Measurements from ENCODE around the gene MSI2.

The MSI2 gene

DNA sequence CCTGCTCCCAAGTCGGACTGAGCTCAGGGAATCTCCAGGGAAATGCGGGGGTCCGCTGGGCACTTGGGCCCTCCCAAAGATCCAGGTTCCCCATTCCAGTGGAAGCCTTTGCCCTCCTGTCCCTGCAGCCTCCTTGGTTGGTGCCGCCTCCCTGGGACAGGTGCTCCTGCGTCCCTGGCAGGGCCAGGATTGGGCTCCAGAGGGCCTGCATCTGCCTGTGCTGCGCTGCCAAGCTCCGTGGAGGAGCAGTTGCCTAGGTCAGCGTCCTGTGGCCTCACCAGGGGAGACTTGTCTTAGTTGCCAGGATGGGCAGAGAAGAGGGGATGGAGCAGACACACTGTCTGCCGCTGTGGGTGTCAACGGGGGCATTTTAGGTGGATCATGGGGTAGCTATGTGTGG lies 67.1 kb downstream of the MSI2 start:
- DNase-seq, result no peak

DNA sequence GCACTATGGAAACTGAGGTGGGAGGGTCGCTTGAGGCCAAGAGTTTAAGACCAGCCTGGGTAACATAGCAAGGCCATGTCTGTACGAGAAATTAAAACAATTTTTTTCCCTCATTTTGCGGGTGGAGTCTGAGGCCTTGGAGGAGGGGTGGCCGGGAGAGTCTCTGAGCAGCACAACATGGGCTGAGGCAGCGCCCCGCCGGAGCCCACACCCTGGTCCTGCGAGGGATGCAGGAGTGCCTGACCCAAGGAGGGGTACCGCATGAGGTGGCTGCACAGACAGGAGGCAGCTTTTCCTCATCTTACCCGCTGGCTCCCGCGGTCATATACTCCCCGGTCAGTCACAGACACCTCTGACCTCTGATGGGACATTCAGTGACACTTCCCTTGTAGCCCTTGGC lies 67.7 kb downstream of the MSI2 start:
- DNase-seq, result no peak

DNA sequence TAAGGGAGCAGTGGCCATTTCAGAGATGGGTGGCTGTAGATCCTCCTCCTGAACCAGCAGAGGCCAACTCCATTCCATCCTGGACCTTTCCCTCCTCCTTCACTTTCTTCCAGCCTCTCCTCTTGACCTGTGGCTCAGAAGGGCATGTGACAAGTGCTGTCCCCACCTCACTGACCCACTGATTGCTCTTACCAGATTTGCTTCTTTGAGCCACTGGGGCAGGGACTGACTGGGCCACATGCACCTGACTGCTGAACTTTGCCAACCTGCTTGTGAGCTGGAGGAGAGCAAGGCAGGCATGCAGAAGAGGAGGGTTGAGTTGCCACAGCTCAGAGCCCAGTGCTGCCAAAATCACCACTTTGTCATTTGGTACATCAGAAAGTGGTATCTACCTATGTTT lies 68.3 kb downstream of the MSI2 start:
- DNase-seq, result no peak

DNA sequence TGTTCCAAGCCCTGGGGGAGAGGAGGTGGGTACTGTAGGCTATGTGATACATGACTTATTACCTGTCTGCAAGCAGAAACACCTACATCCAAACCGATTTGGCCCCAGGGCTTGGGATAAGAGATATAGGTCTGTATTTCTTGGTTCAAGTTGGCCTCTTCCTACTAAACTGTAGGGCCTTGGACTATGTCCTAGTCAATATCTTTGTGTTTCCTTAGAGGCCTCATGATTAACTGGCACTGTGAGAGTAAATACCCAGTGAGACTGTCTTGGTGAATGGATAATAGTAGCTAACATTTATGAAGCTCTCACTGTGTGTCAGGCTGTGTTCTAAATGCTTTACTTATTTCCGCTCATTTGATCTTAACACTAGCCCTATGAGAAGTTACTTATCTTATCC lies 70.0 kb downstream of the MSI2 start:
- no peak for DNase-seq

DNA sequence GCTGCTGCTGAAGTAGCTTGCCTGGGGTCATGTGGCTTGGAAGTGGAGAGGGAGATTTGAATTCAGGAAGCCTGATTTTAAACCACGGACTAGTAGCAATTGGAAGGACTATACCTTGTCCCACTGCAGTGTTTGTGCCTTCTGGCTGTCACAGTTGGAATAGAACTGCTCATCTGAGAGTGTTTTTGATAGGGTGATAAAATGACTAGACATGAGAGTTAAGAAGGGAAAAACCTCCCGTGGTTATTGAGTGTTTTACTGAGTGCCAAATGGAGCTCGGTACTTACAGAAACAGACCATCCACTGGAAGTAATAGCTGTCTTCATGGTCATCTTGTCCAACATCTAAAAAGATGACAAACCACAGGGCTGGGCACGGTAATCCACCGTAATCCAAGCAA lies 70.4 kb downstream of the MSI2 start:
- no peak for DNase-seq

DNA sequence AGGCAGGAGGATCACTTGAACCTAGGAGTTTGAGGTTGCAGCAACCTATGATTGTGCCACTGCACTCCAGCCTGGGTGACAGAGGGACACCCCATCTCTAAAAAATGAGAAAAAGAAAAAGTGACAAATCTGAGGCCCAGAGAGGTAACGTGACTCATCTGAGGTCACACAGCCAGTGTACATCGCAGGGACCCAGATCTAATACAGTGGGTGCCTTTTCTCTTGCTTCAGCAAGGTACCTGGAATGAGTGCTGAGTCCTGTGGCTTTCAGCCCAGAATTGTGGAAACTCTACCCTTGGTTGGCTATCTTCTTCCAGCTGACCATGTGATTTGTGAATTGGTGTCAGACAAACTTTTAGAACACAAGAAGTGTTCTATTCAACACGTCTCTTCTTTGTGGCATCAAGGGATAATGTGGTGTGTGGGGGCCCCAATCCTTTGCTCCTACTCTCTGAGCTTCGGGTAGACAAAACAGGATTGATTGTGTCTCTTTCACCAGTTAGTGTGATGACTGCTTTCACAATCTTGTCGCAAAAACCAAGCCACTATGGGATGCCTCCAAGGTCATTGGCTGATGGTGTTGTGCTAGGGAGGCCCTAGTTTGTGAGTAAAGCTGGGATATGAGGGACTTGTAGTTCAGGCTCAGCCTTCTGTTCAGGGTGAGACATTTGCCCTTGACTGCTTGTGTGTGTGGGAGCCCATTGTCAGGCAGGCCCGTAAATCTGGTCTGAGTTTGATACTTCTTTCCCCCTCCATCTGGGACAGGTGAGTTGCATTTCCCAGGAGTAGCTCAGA lies 71.0 kb downstream of the MSI2 start:
- no peak for DNase-seq

DNA sequence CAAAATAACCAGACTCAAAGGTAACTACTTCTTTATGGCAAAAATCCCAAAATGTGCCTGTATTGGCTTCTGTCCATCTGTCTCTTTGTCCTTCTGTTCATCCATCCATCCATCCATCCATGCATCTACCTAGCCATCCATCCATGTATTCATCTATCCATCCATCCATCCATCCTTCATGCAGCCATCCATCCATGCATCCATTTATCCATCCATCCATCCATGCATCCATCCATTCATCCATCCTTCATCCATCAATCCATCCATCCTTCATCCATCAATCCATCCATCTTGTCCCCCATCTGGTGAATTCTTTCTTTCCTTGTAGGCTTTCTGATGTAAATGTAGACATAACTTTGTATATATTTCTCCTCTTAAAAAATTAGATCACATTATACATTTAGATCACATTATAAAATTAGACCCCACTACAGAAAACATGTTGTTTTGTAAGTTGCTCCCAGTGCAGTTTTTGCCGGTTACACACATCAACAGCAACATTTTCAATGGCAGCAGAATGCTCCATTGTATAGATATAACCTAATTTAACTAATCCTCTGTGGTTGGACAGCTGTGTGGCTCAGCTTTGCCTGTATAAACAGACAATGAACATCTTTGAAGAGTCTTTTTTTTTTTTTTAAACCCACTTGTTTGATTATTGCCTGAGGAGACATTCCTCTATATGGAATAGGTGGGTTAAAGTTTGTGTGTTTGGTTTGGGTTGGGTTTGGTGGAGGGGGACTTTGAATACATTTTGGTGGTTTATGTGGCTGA lies 72.0 kb downstream of the MSI2 start:
- DNase-seq, result no peak

DNA sequence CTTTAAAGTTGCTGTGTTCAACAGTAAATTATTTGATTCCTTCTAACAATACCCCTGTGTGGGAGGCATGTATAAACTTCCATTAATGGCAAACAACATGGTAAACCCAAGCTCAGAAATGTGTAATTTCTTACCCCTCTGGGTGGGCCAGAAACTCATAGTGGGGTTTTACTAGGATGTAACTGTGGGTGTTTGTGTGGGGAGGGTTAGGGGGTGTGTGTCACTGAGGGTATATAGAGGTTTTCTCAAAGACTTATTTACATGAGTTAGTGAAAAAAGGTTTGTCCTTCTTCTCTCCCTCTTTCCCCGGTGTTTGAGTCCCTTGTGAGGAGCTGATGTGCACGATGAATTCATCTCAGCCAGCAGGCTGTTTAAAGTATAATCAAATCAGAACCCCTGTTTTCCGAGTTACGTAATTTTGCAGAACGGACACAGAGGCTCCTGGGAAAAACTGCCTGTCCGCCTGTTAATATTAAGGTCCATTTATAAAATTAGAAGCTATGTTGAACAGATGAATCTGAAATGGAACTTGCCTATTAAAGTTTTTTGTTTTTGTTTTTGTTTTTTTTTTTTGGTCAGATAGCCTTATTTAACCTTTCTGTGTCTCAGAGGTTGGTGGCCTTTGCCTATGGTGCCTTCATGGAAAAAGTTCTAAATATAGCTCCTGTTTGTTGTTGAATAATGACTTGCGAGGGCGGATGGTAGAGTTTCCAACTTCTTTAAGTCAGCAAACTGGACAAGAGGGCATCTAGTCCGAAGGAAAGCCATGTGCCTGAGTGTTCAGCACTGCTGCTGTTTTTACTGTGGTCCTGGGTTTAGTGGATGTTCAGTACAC lies 73.3 kb downstream of the MSI2 start:
- no peak for DNase-seq

DNA sequence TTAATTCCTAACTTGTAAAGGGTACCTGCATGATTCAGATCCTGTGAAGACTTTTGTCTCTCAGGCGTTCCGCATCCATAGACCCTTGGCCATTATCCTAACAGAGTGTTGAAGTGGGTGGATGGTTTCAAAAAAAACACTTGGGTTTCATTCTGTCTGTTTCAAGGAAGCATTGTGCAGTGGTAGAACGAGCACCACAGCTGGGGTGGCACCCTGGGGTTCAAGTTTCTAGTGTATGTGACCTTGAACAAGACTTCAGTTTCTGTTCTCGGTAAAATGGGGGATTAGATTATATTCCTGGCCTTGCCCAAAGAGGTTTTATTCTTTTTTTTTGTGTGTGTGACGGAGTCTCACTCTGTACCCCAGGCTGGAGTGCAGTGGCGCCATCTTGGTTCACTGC lies 74.3 kb downstream of the MSI2 start:
- DNase-seq, result no peak

DNA sequence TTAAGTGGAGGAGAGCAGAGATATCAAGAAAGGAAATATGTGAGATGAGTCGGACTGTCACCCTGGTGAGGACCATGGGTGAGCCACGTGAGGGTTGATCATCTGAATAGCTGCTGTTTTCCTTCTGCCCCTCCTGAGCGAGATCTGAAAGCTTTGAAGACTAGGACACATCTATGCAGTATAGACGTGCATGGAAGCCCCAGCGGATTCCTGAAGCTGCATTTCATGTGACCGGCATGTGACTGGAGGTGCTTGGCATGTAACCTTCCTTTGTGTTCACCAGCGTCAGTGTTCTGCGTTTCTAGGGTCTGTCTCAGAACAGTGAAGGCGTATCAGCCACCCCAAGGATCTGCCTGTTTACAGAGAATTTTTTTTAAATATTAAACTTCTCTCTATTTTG lies 75.1 kb downstream of the MSI2 start:
- no peak for DNase-seq

DNA sequence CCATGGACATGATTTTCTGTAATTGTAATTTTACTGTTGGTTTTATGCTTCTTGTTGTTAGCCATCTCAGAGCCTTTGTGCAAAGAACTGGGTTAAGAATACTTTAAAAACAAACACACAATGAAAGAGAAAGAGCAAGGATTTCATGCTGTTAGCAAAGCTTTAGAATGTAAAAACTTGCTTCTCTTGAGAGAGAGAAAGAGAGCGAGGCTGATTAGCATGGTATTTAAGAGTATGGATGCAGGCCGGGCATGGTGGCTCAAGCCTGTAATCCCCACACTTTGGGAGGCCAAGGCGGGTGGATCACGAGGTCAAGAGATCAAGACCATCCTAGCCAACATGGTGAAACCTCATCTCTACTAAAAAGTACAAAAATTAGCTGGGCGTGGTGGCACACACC lies 76.2 kb downstream of the MSI2 start:
- DNase-seq, result no peak

DNA sequence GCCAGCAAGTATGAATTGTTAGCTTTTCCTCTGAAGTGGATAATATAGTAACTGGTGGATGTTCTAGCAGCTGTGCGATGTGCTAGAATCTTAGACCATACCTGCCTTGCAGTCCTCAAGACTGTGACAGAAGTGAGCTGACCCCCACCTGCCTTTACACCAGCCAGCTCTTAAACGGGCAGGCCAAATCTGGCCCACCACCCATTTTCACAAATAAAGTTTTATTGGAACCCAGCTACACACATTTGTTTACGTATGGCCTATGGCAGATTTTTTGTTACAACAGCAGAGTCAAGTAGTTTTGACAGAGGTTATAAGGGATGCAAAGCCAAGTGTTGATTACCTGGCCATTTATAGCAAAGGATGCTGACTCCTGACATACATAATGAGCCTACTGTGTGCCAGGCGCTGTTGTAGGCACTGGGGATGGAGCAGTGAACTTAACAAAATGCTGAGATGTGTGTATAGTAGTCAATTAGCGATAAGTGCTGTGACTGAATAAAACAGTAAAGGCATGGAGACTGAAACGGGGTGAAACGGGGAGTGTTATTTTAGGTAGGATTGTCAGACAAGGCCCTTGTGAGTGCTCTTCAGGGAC lies 79.0 kb downstream of the MSI2 start:
- DNase-seq, result no peak

DNA sequence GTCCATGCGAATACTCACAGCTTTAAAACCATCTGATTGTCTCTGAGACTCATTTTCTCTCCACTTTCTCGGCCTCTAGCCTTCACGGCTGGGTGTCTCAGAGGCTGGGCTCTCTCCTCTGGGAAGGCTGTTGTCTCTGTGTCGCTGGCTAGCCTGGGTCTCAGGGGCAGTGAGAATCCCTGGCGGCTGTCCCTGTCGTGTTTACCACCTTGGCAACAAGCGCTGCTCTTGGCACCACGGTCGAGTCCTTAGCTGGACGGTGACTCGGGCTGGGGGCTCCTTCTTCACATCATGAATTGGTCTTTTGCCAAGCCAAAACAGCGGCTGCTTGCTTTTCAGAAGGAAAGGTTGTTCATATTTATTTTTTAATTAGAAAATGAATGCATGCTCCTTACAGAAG lies 81.1 kb downstream of the MSI2 start:
- DNase-seq, result no peak

DNA sequence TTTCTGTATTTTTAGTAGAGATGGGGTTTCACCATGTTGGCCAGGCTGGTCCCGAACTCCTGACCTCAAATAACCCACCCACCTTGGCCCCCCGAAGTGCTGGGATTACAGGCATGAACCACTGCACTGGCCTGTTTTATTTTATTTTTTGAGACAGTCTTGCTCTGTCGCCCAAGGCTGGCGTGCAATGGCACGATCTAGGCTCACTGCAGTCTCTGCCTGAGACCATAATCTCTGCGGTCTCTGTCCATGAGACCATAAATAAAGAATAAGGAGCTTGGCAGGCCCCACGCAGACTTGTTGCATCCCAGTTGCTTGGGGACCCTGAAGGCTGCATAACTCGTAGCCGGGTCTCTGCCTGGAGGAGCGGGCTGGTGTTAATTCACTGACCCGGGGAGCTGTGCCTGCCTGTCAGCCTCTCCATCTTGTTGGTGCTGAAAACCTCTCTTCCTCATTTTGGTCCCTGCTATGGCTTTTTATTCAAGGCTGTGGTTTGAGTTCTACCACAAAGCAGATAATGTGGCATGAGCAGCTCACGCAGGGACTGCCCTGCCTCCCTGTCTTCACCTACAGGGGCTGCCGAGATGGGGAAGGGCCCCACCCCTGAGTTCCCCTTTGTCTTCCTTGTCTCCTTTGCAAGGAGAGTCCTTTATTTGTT lies 82.1 kb downstream of the MSI2 start:
- DNase-seq, result no peak

DNA sequence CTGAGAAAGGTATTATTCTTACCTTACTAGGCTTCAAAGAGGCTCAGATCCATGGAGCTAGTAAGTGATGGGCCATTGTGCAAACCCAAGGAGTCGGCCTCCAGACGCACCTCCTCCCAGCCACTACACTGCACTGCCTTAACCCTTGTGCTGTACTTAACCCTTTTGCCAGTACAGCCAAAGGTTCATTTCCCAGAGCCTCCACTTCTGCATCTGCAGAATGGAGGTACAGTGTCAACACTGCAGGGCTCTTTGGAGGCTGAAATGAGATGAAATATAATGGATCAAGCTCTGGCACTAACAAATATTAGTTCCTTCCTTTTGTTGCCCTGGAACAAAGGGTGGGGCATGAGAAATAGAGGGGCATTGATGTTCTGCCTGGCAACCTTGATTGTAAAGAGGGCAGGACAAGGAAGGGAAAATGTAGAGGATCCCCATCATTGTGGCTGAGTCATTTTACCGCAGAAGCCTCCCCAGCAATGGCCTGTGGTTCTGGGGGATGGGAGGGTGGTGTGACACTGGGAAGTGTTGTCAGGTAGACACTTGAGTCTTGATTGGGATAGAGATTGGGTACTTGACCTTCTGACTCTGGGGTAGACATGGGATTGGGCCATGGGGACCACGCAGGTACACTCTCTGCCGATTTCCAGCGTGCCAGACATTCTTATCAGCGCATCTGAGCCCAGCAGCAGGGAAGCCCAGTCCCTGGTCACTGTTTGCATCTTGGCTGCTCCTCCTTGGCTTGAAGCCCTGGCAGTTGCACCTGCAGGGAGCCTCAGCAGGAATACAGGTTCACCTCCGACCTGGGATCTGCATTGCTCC lies 84.0 kb downstream of the MSI2 start:
- DNase-seq, result no peak

DNA sequence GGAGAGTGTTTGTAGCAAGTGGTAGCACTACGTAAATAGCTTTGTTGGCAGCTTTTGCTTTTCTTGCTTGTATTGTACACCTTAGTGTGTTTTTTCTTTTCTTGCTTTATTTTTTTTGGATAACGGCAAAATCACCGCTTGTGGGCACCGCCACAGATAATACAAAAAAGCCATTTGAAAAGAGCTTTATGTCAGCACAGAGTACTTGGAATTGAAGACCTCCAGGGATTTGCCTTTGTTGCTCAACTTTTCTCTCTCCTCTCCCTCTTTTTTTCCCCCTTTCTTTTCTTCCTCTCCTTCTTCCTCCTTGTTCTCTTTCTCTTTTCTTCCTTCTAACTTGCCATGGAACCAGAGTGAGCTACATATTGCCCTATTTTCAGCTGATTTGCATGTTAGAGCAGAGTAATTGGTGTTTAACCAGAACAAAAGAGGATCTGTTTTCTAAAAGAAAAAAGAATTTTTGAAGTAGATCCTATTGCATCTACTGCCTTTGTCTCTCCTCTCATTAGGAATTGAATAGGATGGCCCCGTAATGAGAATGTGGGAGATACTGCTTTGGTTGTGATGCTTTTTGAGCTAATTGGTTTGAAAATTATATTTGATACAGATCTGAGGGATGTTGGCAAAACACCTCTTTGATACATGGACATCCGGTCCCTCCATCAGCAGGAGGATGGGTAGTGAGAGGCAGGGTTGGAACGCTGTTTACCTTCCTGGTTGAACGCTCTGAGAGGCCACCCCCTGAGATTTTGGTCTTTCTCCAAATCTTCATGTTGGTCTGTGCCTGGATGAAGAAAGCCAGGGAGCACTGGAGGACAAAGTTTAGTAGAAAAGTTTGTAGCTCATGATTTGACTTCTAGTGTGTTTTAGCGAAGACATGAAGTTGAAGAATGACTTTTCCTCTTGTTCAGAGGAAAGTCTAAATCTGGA lies 85.6 kb downstream of the MSI2 start:
- DNase-seq, result no peak

DNA sequence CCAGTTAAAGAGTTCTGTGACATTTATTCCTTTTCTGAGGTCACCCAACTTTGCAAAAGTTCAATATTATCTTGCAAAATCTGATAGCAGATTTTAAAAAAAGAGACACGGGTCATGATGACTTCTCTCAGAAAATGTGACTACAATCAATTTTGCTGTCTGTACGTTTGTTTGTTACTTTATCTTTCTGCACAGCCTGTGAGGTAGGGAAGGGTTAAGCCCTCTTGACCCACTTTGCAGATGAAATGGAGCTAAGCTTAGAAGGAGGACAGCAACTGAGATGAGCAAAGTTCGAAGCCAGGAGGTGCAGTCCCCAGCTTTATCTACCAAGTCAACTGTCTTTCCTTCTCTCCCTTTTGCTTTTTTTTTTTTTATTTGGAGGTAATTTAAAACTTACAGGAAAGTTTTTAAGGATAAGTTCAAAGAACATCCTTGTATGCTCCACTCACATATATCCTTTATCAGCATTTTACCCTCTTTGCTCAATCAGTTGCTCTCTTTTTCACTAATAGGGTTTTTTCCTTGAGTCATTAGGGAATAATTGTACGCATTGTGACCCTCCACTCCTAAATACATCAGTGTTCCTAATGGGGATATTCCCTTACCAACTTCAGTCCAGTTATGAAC lies 86.8 kb downstream of the MSI2 start:
- DNase-seq, result no peak

DNA sequence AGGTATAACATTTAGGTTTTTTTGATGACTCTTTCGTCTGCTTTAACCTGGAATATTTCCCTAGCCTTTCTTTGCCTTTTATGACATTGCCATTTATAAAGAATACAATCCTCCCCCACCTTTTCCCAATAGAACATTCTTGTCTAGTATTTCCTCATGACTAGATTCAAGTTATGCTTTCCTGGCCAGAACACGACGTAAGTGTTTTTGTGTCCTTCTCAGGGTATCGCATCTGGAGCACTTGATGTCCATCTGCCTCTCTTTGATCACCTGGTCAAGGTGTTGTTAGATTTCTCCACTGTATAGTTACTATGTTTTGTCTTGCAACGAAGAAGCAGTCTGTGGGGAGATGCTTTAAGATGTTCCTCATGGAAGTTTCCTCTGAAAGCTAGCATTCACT lies 87.4 kb downstream of the MSI2 start:
- no peak for DNase-seq

DNA sequence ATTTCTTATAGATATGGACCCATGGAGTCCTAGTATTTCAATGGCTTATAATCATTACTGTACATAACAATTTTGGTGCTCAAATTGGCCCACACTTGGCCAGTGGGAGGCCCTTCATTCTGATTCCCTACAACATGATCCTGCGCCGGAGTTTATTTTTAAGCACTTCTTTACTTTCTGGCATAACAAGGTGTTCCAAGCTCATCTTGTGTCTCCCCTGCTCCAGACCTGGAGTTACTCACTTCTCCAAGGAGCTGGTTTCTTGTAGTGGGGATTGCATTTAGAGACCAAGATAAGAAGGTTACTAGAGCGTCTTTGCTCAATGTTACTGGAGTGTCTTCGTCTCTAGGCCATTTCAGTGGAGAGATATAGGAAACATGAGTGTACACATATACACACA lies 87.9 kb downstream of the MSI2 start:
- no peak for DNase-seq

Measured in CD4-positive, alpha-beta T cell treated with Interleukin-6 for 4 hours (primary cell).